Measurements from ENCODE around the gene RFPL4A. TPM values are rescaled to one million over a fixed set of nuclear protein-coding genes. Genes with fewer than 3 reads are reported as not detected.
"Not testable (repeated sequence)": the region's sequence is repeated elsewhere in the genome, so short reads cannot be mapped to it uniquely, and the experiment has no call there.

The RFPL4A gene
- total RNA-seq, 4 donors from 2014 or later, result not detected

DNA sequence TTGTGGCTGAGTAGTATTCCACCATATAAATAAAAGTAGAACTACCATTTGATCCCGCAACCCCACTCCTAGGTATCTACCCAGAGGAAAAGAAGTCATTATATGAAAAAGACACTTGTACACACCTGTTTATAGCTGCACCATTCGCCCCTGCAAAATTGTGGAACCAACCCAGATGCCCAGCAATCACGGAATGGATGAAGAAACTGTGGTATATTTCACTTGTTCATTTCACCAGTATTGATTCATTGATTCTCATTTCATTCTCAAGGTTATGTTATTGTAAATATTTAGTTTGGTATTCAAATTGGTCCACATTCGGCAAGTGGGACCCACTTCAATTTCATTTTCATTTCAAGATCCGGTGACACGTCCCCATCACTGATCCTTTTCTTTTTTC, 8.2 kb upstream of the RFPL4A start:
- DNase-seq (ENCODE audit: extremely low spot score), result no peak
- intact Hi-C loops (cut with DNase I), result no loop called here
- no peak overlapping the region for H3K4me3 ChIP-seq
- peaks cover 0 to 10% (median 0%) of the 10 kb centered on the region in 4 donors for H3K27me3 ChIP-seq
- peaks cover 0 to 2% (median 0%) of the 10 kb centered on the region in 4 donors for H3K9me3 ChIP-seq
- 82% methylated on average over 6 of the region's 6 CpGs for WGBS
- no peaks in the 10 kb centered on the region for H3K36me3 ChIP-seq
- TF ChIP-seq EP300 (IDR thresholded peaks at IDR 0.05) (no peak), POLR2A (IDR thresholded peaks at IDR 0.05; ENCODE audit: low read depth) (no peak), POLR2AphosphoS5 (IDR thresholded peaks at IDR 0.05) (no peak)
- TF ChIP-seq, protein P1, sequence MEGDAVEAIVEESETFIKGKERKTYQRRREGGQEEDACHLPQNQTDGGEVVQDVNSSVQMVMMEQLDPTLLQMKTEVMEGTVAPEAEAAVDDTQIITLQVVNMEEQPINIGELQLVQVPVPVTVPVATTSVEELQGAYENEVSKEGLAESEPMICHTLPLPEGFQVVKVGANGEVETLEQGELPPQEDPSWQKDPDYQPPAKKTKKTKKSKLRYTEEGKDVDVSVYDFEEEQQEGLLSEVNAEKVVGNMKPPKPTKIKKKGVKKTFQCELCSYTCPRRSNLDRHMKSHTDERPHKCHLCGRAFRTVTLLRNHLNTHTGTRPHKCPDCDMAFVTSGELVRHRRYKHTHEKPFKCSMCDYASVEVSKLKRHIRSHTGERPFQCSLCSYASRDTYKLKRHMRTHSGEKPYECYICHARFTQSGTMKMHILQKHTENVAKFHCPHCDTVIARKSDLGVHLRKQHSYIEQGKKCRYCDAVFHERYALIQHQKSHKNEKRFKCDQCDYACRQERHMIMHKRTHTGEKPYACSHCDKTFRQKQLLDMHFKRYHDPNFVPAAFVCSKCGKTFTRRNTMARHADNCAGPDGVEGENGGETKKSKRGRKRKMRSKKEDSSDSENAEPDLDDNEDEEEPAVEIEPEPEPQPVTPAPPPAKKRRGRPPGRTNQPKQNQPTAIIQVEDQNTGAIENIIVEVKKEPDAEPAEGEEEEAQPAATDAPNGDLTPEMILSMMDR (IDR thresholded peaks at IDR 0.05), result no peak
- H3K4me1 ChIP-seq, result no peaks in the 10 kb centered on the region
- no peak overlapping the region for H3K27ac ChIP-seq (replicated peaks in 1 of 4)

DNA sequence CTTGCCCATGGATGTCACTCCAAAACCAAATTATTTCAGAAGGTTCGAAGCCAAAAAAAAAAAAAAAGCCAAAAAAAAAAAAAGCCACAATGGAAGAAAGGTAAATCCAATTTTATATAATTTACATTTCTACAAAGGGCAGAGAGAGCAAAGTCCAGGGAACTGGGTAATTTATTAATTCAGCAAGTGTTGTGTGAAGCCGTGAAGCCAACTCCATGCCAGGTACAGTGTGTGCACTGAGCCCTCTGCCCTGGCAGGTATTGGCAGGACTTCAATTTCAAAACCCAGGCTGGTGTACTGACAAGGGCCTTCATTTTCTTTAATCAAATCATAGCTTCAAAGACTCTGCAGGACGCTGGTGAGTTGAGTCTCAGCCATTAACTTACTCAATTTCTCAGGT, 5.5 kb upstream of the RFPL4A start:
- H3K27me3 ChIP-seq, result peaks cover 0 to 12% (median 0%) of the 10 kb centered on the region in 4 donors
- no peaks in the 10 kb centered on the region for H3K4me1 ChIP-seq
- no peak overlapping the region for H3K27ac ChIP-seq (replicated peaks in 1 of 4)
- intact Hi-C loops (cut with DNase I), result no loop called here
- TF ChIP-seq, protein P1 (IDR thresholded peaks at IDR 0.05), result no peak
- TF ChIP-seq EP300 (IDR thresholded peaks at IDR 0.05) (no peak), POLR2AphosphoS5 (IDR thresholded peaks at IDR 0.05) (no peak), POLR2A (IDR thresholded peaks at IDR 0.05; ENCODE audit: low read depth) (no peak)
- no peak overlapping the region for H3K4me3 ChIP-seq
- WGBS, result 55% methylated on average over 3 of the region's 3 CpGs
- H3K9me3 ChIP-seq, result no peaks in the 10 kb centered on the region
- H3K36me3 ChIP-seq, result no peaks in the 10 kb centered on the region
- no peak for DNase-seq (ENCODE audit: extremely low spot score)

DNA sequence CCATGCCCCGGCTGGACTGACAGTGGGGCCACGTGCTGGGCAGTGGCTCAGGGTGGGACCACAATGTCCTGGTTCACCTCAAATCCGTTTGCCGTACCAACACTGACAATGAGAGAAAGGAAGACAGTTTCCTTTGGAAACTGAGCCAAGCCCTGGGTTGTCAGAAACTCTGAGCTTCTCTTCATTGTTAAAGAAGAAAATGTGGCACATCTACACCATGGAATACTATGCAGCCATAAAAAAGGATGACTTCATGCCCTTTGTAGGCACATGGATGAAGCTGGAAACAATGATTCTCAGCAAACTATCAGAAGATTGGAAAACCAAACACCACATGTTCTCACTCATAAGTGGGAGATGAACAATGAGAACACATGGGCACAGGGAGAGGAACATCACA, 2.1 kb upstream of the RFPL4A start:
- H3K36me3 ChIP-seq; H3K27ac ChIP-seq (replicated peaks in 1 of 4); H3K4me3 ChIP-seq; H3K9me3 ChIP-seq; H3K4me1 ChIP-seq; DNase-seq (ENCODE audit: extremely low spot score): not testable (repeated sequence)
- WGBS, result 55% methylated on average over 4 of the region's 4 CpGs
- intact Hi-C loops (cut with DNase I), result loop anchor here (1.0 kb wide), 1 partner anchor 9 kb away; no protein-coding TSS in a partner anchor
- H3K27me3 ChIP-seq, result peaks cover 0 to 12% (median 0%) of the 10 kb centered on the region in 4 donors

DNA sequence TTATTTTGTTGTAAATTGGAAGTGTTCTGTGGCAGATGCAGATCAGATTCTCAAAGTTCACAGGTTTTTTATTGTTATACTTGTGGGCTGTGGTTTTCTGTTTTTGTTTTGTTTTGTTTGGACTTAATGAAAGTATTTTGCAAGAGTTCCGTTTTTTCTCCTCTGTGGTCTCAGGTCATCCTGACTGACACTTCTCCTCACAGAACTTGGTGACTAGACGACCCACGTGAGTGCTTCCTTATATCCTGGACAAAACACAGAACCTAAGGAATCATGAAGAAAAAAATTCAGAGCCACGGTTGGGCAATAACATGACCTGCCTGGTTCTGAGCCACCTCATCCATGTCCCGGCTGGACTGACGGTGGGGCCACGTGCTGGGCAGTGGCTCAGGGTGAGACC, 7.6 kb downstream of the RFPL4A start:
- intact Hi-C loops (cut with DNase I), result loop anchor here (1.0 kb wide), 1 partner anchor 9 kb away; no protein-coding TSS in a partner anchor
- no peak overlapping the region for H3K4me3 ChIP-seq
- H3K9me3 ChIP-seq, result no peaks in the 10 kb centered on the region
- peaks cover 0 to 2% (median 0%) of the 10 kb centered on the region in 4 donors for H3K27me3 ChIP-seq
- H3K27ac ChIP-seq (replicated peaks in 1 of 4), result no peak overlapping the region
- 70% methylated on average over 7 of the region's 7 CpGs for WGBS
- no peaks in the 10 kb centered on the region for H3K4me1 ChIP-seq
- no peaks in the 10 kb centered on the region for H3K36me3 ChIP-seq
- DNase-seq (ENCODE audit: extremely low spot score), result peak; percentile 3
- no peak for TF ChIP-seq EP300 (IDR thresholded peaks at IDR 0.05)
- TF ChIP-seq, protein P1 (IDR thresholded peaks at IDR 0.05), result no peak
- TF ChIP-seq POLR2A (IDR thresholded peaks at IDR 0.05; ENCODE audit: low read depth), result no peak
- no peak for TF ChIP-seq POLR2AphosphoS5 (IDR thresholded peaks at IDR 0.05)

DNA sequence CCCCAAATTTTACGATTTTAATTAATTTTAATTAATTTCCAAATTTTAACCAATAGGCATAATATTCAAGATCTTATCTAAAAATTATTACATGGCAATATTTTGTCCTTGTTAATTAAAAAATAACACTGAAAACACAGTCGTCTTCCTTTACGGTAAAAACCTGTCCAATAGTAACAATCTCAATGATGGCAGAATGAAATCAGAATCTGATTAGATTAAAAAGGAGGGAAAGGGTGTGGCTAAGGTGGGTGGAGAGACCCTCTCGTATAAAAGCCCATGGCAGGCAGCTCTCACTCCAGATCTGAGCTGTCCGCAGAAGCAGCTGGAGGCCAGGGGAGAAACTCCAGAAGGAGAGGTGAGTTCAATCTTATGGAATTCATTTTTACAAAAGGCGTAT, 9.9 kb downstream of the RFPL4A start, which contains the start of gene RFPL4AL1:
Gene RFPL4AL1 (plus strand): TSS at position 301 of the 400 bp plus-strand sequence. CDS start 2,687 bp downstream, outside the sequence.
- DNase-seq (ENCODE audit: extremely low spot score); H3K4me3 ChIP-seq; H3K4me1 ChIP-seq; H3K27ac ChIP-seq (replicated peaks in 1 of 4); H3K9me3 ChIP-seq; intact Hi-C loops (cut with DNase I); H3K36me3 ChIP-seq; H3K27me3 ChIP-seq: not testable (repeated sequence)
- 85% methylated on average over 6 of the region's 6 CpGs for WGBS

DNA sequence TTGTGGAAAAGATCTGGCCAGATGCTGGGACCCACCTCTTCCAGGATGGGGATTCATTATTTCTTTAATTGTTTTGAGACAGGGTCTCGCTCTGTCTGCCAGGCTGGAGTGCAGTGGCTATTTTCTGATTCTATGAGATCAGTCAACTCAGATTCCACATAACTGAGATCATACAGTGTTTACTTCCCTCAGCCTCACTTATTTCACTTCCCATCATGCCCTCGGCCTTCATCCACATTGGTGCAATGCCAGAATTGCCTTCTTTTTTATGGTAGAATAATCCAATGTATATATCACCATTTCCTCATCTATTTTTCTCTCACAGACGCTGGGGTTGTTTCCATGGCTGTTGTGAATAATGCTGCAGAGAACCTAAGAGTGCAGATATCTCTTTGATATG, 10.7 kb downstream of the RFPL4A start:
- H3K27me3 ChIP-seq; H3K9me3 ChIP-seq; H3K36me3 ChIP-seq; H3K4me3 ChIP-seq; H3K4me1 ChIP-seq; DNase-seq (ENCODE audit: extremely low spot score); intact Hi-C loops (cut with DNase I); H3K27ac ChIP-seq (replicated peaks in 1 of 4): not testable (repeated sequence)
- WGBS, result 57% methylated on average over 3 of the region's 3 CpGs
